Hematopoietic multipotent progenitor cell treated with erythropoietin and hydrocortisone succinate and interleukin-3 and kit ligand, for 15 days (in vitro differentiated cells): ENCODE results near the gene GPX4.

ENCODE experiments used
- DNase-seq: peaks from one replicate; pipeline ENCODE4 v3.0.0-alpha.2; 2015; ENCODE audit warnings: low spot score

Gene GPX4

DNA sequence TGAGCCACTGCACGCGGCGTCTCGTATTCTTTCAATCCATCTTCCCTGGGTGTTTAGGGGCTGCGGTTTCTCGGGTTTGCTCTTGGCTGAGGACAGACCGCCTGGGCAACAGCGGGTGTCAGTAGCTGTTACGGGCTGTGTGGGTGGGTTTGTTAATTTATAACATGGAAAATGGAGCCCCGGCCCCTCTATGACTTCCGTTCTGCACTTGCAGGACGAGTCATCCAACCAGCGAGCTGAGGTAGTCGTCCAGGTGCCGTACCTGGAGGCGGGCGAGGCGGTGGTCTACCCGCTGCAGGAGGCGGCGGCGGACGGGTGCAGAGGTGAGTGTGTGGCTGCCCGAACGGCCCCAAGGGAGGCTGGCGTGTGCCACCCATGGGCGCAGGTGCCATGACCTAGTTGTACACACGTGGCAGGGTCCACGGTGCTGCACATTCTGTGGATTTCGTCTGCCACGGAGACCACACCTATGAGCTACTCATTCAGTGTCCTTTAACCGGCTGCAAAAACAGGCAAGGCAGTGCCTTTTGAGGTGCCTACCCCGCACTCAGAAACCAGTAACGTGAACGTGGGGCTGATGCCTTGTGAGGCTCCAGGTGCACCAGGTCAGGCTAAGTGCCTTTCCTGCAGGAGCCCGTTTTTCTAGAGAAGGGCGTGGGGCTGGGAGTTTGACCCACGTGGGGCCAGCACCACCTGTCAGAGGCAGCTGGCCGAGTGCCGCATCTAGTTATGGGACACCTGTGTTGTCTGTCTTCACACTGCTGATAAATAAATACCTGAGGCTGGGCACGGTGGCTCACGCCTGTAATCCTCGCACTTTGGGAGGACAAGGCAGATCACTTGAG, 19.5 kb upstream of the GPX4 start:
- DNase-seq: no peak

DNA sequence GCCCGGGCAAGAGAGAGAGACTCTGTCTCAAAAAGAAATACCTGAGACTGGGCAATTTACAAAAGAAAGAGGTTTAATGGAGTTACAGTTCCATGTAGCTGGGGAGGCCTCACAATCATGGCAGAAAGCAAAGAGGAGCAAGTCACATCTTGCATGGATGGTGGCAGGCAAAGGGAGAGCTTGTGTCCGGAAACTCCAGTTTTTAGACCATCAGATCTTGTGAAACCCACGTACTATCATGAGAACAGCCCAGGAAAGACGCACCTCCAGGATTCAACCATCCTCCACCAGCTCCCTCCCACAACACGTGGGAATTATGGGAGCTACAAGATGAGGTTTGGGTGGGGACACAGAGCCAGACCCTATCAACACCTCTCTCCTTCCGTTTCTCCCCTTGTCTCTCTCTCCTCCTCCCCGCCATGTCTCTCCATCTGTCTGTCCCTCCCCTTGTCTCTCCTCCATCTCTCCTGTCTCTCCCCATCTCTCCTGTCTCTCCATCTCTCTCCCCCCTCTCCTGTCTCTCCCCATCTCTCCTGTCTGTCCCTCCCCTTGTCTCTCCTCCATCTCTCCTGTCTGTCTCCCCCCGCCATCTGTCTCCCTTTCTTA, 18.6 kb upstream of the GPX4 start:
- DNase-seq: no peak

DNA sequence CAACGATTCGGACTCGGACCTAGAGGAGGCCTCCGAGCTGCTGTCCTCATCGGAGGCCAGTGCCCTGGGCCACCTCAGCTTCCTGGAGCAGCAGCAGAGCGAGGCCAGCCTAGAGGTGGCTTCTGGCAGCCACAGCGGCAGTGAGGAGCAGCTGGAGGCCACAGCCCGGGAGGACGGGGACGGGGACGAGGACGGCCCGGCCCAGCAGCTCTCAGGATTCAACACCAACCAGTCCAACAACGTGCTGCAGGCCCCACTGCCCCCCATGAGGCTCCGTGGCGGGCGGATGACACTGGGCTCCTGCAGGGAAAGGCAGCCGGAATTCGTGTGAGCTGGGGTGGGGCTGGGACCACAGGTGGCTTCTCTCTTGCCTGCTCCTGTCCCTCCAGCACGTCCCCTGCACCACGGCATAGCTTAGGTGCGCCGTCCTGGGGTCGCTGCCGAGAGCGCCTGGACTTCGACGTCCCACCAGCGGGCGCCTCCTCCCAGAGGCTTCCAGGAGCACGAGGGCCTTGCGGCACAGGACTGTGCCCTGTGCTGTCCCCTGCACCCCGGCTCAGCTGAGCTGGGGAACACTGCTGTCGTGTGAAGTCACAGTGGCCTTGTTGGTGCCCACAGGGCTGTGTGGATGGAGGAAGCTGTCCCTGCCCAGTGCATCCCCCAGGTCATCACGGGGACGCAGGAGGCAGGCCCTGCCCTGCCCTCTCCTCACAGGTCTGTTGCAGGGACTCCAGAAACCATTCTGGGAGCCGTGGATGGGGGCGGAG, 17.9 kb upstream of the GPX4 start:
- DNase-seq: no peak

DNA sequence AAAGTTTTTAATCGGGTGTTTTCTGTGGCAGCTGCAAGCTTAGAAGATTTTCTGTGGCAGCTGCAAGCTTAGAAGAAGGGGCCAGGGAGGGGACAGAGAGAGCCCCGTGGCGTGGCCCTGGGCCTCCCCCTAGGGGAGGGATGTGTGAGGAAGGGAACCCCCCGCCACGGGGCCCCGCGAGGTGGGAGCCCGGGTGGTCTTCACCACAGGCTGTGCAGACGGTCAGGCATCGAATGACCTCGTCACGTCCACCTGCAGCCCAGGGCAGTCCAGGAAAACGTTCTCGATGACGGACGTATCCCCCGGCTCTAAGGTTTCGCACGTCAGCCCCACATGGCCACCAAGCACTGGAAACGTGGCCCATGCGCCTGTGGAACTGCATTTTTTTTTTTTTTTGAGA, 17.2 kb upstream of the GPX4 start:
- no peak for DNase-seq

DNA sequence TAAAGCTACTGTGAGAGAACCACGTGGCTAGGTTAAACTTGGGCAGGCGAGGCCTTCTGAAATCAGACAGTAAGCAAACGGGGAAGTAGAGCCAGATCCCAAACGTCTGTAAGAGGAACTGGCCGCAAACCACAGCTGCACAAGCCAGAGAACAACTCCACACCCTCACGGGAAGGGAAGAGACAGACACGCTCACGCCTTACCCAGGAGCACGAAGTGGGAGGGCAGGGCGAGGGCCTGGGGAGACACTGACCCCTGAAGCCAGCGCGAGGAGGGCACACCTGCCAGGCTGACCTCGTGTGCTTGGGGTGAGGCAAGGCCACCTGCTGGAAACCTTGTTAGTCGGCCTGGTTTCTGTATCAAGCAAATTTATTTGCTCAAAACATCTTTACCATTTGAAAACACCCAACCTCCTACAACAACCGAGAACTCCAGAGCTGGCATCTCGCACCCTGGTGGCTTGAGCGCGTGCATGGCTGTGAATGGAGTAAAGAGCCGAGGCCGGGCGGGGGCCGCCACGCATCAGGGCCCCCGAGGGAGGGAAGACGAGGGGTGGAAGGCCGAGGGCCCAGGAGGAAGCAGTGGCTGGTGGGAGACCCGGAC, 15.9 kb upstream of the GPX4 start:
- no peak for DNase-seq

DNA sequence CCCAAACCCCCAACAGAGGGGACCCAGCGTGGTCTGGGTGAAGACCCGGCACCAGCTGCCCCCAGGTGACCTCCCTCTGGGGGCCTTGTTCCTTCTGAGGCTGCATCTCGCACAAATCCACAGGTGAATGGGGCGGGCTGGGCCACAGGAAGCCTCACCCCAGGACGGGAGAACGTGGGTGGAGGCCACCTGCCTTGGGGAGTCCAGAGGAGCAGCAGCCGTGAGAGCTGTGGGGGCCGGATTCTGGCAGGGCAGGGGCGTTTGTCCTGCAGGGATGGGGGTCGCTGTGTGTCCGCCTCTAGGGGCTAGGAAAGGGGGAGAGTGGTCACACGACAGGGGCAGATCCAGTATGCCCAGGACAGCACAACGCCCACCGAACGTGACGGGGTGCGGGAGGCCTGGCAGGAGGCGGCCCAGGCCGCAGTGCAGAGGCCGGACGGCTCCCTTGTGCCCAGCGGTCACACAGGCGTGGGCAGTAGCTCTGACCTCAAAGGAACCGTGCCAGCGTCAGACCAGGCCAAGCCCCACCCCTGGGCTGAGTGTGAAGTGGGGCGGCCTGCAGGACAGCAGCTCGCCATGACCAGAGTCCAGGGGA, 15.3 kb upstream of the GPX4 start:
- no peak for DNase-seq

DNA sequence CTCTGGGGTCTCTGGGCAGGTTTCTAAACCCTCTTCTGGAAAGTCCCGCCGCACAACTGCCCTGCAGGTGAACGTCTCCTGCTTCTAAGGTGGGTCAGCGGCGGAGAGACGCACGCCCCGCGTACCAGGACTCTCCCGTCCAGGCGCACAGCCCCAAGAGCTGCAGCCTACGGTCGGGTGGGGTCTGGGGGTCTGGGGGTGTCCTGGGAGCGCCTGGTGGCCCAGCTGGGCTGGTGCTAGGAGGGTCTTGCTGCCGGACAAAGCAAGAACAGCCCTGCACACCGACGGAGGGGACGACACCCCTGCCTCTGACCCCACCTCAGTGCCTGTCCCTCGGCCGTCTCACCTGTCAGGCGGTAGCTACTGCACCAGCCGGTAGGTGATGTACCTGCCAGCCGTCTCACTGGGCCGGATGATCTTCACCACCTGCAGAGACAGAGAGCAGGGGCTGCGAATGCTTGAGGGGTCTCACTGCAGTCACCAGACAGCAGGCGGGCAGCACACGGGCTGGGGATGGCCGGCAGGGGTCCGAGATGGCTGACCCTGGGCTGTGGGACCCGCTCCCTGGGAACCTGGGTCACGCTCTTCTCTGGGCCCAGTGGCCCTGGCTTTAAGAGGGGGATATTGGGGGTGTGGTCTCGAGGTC, 14.5 kb upstream of the GPX4 start:
- DNase-seq: no peak

DNA sequence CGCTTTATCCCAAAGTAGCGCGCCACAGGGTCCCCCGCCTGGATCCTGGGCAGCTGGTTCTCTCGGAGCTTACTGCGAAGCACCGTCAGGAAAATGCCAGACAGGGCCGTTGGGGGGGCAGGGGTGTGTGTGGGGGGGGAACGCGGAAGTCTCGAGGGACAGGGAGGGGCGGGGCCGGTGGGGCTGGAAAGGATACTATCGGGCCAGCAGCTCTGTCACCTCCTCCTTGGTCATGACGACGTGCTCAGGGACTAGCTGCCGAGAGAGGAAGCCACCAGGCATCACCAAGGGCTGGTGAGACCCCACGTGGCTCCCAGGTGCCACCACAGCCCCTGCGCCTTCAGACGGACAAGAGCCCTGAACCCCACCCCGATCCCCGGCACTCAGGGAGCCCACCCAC, 13.9 kb upstream of the GPX4 start:
- DNase-seq: no peak

DNA sequence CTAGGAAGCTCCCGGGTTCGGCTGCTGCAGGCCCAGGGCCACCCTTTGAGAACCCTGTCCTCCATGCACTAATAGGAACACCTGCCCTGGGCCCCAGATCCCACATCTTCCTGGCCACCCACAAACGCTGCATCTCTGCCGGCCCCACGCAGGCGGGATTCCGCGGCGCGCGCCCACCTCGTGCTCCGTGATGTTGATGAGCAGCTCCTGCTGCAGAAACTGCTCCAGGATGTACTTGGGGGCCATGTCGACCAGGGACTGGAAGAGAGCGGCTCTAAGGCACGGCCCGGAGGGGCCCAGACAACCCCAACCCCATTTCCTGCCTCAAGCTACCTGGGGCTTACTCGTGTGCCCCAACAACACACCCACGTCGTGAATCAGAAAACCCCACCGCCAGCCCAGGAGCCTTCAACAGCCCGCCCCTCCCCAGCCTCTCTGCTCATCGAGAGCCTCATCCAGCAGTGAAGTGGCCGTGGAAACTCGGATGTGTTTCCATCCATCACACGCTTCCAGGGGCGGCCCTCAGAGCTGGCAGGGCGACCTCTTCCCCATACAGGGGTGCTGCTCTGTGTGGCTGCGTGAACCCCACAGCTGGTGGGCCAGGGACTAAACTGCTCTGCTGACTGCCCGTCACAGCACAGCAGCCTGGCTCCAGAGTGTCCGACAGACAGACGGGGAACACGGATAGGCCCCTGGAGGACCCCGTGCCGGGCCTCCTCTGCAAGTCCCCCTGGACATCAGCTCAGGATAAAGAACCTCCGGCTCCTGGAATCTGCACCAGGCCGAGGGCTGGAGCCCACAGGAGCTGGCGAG, 12.9 kb upstream of the GPX4 start:
- DNase-seq: no peak

DNA sequence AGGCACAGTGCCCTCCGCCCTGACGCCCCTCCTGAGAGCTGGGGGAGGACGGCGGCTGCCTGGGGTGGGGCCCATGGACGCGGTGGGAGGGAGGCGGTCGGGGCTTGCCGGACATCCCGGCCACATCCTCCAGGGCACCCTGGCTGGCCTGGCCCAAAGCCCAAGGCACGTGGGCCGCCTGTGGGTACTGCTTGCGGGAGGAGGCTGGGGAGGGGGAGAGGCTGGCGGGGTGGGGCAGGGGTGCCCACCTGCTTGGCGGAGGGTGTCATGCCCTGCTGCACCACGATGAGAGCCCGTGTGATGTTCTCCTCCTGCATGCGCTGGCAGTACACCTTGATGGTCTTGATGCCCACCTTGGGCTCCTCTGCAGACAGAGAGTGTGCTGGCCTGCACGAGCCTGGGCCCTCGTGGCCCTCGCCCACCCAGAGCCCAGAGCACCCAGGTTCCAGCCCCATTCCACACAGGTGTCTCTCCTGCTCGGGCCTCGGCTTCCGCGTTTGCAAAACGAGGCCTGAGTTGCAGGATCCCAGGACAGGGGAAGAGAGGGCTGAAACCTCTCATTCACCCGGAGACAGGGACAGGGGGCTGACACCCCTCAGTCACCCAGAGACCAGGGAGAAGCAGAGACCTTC, 12.1 kb upstream of the GPX4 start:
- no peak for DNase-seq

DNA sequence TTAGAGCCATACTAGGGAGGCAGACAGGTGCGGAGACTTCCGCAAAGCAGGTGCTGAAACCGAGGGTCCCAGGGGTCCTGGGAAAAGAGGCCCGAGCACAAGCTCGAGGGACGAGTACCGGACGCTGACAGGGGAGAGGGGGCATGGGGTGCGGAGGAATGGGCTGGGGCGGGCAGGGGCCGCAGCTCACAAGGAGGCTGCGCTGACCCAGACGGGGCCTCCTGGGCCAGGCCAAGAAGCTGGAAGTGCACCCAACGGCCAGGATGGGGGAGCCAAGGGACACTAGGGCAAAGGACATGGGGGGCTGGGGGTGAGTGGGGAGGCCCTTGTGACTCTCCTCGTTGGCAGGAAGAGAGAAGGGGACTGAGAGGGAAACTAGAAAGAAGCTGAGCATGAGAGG, 10.5 kb upstream of the GPX4 start:
- no peak for DNase-seq

DNA sequence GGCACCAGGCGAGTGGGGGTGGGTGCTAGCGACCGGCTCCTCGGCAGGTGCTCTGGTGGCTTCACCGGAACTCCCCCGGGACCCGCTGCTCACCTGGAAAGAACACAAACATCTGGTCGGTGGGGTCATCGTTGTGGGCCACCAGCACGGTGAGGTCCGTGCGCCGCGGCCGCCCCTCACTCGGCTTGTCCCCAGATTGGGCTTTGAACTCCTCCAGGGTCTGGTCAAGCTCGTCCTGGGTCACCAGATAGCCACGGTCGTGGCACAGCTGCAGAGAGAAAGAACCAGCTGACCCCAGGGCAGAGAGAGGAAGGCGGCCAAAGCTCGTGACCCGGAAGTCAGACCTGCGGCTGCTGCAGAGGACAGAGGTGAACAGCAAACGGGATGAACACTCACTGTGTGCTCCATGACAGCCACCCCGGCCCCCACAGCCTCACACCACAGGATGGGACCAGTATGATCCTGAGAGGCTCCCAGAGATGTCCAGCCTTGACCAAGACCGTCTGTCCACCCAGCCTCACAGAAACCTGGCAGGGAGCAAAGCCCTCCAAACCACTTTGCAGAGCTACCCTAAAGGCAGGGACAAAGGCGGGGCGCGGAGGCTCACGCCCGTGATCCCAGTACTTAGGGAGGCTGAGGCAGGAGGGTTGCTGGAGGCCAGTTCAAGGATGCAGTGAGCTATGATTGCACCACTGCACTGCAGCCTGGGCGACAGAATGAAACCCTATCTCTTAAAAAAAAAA, 9.8 kb upstream of the GPX4 start:
- DNase-seq: no peak

DNA sequence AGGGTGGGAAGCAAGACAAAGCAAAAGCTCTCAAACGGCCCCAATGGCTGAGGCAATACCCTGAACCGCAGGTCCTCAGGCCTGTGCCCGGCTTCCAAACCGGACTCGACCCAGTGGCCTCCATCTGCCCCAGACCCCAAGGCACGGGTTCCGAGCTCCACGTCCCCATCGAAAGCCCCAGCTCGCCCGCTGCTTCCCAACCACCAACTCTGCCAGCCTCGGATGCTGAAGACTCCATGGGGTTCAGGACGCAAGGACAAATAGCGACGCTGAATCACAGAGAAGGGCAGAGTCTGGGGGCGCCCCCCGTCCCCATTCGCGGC, 9.2 kb upstream of the GPX4 start:
- DNase-seq: no peak

DNA sequence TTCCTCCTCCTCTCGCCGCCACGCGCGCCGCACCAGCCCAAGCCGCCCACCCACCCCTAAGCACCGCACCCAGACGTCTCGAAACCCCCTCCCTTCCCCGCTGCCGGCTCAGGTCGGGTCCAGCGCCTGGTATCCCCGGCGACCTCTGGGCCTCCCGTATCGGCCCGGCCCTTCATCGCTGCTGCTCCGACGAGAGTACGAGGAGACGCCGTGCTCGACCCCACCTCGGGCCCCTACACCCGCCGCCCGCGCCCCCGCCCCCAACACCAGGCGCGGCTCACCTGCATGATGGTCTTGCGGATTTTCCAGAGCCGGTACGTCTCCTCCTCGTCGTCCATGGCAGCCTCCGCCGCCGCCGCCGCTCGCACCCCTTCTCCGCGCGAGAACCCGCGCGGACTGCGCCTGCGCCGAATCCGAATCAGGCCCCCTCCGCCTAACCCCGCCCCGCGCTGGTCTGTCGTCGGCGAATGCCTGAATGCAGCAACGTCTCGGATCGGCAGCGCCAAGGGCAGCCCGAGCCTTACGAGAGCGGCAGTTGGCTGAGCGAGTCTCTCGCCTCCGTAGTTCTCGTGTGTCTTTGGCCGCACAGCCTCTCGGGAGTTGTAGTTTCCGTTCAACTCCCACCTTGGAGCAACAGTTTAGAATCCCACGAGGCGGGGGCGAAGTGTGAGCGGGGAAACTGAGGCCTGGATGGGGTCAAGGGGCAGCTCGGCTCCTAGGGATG, 8.7 kb upstream of the GPX4 start, which contains the start of gene POLR2E:
Gene POLR2E (minus strand): TSS at position 398 of the 724 bp plus-strand sequence. CDS start 60 bp downstream, at position 338.
- peak; percentile 98 for DNase-seq

DNA sequence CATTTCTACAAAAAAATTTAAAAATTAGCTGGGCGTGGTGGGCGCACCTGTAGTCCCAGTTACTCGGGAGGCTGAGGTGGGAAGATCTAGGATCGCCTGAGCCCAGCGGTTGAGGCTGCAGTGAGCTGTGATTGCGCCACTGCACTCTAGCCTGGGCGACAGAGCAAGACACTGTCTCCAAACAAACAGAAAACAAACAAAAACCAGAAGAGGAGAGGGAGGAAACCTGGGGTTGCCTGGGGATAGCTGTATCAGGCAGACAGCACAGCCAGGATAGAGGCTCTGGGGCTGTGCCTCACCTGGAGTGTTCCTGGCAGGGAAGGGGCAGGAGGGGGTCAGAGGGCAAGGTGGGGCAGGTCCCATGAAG, 6.0 kb upstream of the GPX4 start:
- no peak for DNase-seq

DNA sequence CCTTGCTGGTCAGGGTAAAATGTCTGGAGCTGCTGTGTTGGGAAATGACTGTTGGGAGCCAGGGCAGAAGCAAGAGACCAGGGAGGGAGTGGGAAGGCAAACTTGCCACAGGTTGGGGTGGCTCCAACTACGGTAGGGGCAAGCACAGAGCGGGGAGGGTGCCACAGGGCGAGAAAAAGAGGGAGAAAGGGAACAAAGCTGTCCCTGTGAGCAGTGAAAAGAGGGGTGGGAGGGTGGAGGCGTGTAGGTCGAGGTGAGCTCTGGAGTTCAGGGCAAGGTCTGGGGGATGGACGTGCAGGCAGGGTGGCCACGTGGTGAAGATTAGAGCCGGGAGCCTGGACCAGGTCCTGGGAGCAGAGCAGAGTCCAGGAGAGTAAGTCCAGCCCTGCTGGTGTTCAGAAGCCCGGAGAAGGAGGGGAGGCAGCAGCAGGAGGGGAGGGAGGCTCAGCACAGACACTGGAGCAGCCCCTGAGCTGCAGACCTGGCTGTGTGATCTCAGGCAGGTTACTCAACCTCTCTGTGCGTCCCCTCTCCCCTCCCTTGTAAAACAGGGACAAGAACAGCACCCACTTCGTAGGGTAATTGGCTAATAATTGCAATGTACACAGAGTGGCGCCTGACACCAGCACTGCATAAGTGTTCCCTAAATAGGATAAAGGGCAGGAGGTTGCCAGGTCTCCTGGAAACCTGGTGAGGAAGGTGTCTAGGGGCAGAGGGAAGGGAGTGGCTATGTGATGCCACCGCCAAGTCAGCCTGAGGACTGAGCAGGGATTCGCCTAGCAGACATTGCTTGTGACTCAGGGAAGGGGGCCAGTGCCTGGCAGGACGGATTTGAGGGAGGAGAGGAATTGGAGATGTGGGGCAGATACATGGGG, 5.4 kb upstream of the GPX4 start:
- DNase-seq: no peak

DNA sequence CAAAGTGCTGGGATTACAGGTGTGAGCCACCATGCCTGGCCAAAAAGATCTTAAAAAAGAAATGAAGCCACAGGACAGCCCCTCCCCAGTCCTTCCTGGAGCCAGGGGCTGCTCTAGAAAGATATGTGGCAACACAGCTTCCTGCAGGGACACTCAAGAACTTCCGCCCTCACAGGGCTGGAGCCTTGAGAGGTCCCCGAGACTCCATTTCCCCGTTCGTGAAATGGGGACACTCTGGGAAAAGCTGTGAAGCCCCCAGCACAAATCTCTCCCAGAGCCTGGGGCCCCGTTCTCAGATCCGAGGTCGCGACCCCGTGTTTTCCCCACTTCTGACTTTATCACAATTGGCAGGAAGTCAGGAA, 2.5 kb upstream of the GPX4 start:
- DNase-seq: peak; percentile 6
